Kidney (tissue), 14 donors: Measurements from ENCODE around the gene ASB4. TPM values are rescaled to one million over a fixed set of nuclear protein-coding genes. Genes with fewer than 3 reads are reported as not detected.

ENCODE experiments used
- DNase-seq, 5 donors: peaks; one replicate each; pipeline ENCODE4 v3.0.0-alpha.2; 2013 to 2020
- FAIRE-seq: peaks from 2 replicates; lab custom pipeline; 2012; peaks lifted over from hg19 to GRCh38; lab: Jason Lieb, UNC
- H3K27ac ChIP-seq, 2 donors: one replicate each; pipeline ENCODE4 v1.7.0; 2013; ENCODE audit warnings: low read depth in 2 of 2, low read length in 2 of 2, inconsistent platforms in 1 of 2
- H3K27me3 ChIP-seq: one replicate; pipeline ENCODE4 v1.7.1; 2013; ENCODE audit warnings: low read length, inconsistent platforms; ENCODE audit not compliant: control insufficient read depth, insufficient read depth
- H3K36me3 ChIP-seq, 3 donors: one replicate each; pipeline versions ENCODE4 v1.7.0 to v1.7.1; 2013; ENCODE audit warnings: low read length in 3 of 3, control low read depth in 1 of 3, inconsistent platforms in 1 of 3; ENCODE audit not compliant: insufficient read depth in 3 of 3, control insufficient read depth in 2 of 3
- H3K4me1 ChIP-seq, 3 donors: one replicate each; pipeline versions ENCODE4 v1.7.0 to v1.7.1; 2013; ENCODE audit warnings: low read length in 3 of 3, inconsistent platforms in 1 of 3, low read depth in 1 of 3; ENCODE audit not compliant: control insufficient read depth in 2 of 3, insufficient read depth in 2 of 3
- H3K4me3 ChIP-seq, 3 donors: one replicate each; pipeline versions ENCODE4 v1.7.0 to v1.8.1; 2013; ENCODE audit warnings: low read length in 3 of 3, control low read depth in 1 of 3, inconsistent platforms in 1 of 3
- H3K9ac ChIP-seq, 3 donors: one replicate each; pipeline versions ENCODE4 v1.7.0 to v1.7.1; 2013; ENCODE audit warnings: low read length in 3 of 3, control low read depth in 1 of 3, inconsistent platforms in 1 of 3
- H3K9me3 ChIP-seq, 3 donors: one replicate each; pipeline versions ENCODE4 v1.7.0 to v1.7.1; 2013; ENCODE audit warnings: low read length in 3 of 3, control low read depth in 1 of 3, inconsistent platforms in 1 of 3; ENCODE audit not compliant: control insufficient read depth in 2 of 3, insufficient read depth in 1 of 3
- CTCF ChIP-seq: IDR thresholded peaks from 3 replicates; pipeline ENCODE4 v1.5.1; 2012; ENCODE audit warnings: mild to moderate bottlenecking, moderate library complexity, borderline replicate concordance; ENCODE audit not compliant: insufficient read depth; ENCODE audit errors: extremely low read depth
- intact Hi-C: fragments of 100-400 bp; cut with DNase I; formaldehyde crosslinking; loops from one replicate; pipeline ENCODE4 v1.11.1; 2022
- polyA plus RNA-seq: library from polyadenylated mRNA; stranded (reverse); fragments of 350-450 nt; fragmentation: Illumina TruSeq; extraction: RNeasy Lipid Tissue Mini Kit (QIAGEN cat#74804); gene quantifications from one replicate; pipeline ENCODE4 v1.2.3, GENCODE V29; 2014; ENCODE audit warnings: low read depth, low replicate concordance; ENCODE audit not compliant: insufficient read depth
- total RNA-seq: library from RNA; stranded (reverse); fragmentation: NEBNext Ultra II Directional; extraction: Animal tissue kit (Norgen Biotek cat#: 25700); gene quantifications from one replicate; pipeline ENCODE4 v1.2.1, GENCODE V29; 2021
- donor health status: control.
- donor health status: control.
- donor health status: control.
- donor health status: control.
- donor health status: control.
- donor health status: DM: yes; HTN: yes; CAD: no.
- donor health status: Normal renal cell carcinoma (clear cell type).

Gene ASB4
- total and polyA plus RNA-seq, 2 donors from 2014 or later: 0.09 TPM; not detected in 1

GRCh38 chr7:95481271-95482165 is 4.2 kb upstream of the ASB4 start:
- DNase-seq (peak in 2 of 5 donors; percentile 55 to 67), FAIRE-seq (no peak)
- H3K4me3 ChIP-seq: no peak overlapping the region
- no peaks in the 10 kb centered on the region for H3K27me3 ChIP-seq
- H3K9me3 ChIP-seq: no peaks in the 10 kb centered on the region
- no peak overlapping the region for H3K27ac ChIP-seq
- H3K4me1 ChIP-seq: peaks cover 3 to 5% (median 4%) of the 10 kb centered on the region in 3 donors
- H3K9ac ChIP-seq: no peak overlapping the region
- no peaks in the 10 kb centered on the region for H3K36me3 ChIP-seq
- intact Hi-C loops: no loop called here
- TF ChIP-seq CTCF: no peak

GRCh38 chr7:95482424-95482823 is 3.3 kb upstream of the ASB4 start:
- Histone ChIP-seq H3K9me3 (no peaks in the 10 kb centered on the region), H3K27ac (no peak overlapping the region), H3K4me1 (peaks cover 3 to 5% (median 4%) of the 10 kb centered on the region in 3 donors), H3K36me3 (no peaks in the 10 kb centered on the region), H3K27me3 (no peaks in the 10 kb centered on the region), H3K4me3 (no peak overlapping the region), H3K9ac (no peak overlapping the region)
- DNase-seq: no peak
- intact Hi-C loops: no loop called here
- no peak for TF ChIP-seq CTCF
- FAIRE-seq: no peak

- intact Hi-C loops: no loop called here
- H3K4me3 ChIP-seq: no peak overlapping the region
- H3K4me1 ChIP-seq: no peaks in the 10 kb centered on the region
- DNase-seq (no peak), FAIRE-seq (no peak)
- H3K9ac ChIP-seq: no peak overlapping the region
- H3K27me3 ChIP-seq: no peaks in the 10 kb centered on the region
- H3K9me3 ChIP-seq: no peaks in the 10 kb centered on the region
- TF ChIP-seq CTCF: no peak
- no peak overlapping the region for H3K27ac ChIP-seq
- H3K36me3 ChIP-seq: no peaks in the 10 kb centered on the region
These were observed 4.6 kb downstream of the ASB4 start for GRCh38 chr7:95490231-95490762.
